IPS DF 19.7 (cell line): ENCODE measurements around the gene TEAD1.

Source experiments
- DNase-seq: peaks from one replicate; pipeline ENCODE4 v3.0.0-alpha.2; 2013; ENCODE audit warnings: low read depth, low spot score

TEAD1 gene

DNA sequence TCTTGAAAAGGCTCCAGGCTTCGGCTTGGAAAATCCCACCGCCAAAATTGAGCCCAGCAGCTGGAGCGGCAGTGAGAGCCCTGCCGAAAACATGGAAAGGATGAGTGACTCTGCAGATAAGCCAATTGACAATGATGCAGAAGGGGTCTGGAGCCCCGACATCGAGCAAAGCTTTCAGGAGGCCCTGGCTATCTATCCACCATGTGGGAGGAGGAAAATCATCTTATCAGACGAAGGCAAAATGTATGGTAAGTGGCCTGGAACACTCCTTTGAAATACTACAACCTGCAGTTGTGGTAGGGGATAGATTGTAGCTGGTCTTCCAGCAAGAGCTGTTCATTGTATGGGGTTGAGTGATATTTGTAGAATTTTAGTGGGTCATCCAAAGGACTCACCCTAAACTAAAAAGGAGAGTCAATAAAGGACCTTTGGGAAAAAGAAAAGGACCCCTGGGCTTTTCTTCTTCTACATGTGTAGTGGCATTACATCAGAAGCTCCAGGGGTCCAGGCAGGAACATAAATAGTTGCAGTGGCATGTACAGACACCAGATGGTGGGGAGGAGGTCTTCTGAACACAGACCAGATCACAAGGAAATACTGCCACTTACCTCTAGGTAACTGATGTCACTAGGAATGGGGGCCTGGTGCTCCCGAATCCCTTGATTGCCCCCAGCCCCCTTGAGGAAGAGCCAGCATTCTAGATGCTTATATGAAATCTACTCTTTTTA is 90.1 kb downstream of the TEAD1 start:
- no peak for DNase-seq

DNA sequence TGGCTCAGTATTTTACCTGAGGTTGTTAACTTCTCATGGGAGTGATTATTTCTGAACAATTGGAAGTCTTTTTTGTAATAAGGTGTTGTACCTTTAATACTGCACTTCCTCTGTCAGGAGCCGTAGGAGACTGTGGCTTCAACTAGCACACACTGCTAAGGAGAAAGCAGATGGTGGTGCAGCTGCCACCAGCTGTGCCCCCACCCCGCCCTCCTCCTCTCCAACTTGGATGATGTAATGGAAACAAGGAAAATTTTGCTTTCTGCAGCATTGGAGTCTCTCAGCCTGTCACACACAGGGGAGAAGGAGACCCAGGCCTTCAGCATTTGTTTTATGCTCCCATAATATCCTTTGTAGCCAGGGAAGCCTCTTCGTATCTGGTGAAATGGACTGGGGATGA is 91.2 kb downstream of the TEAD1 start:
- DNase-seq: no peak

DNA sequence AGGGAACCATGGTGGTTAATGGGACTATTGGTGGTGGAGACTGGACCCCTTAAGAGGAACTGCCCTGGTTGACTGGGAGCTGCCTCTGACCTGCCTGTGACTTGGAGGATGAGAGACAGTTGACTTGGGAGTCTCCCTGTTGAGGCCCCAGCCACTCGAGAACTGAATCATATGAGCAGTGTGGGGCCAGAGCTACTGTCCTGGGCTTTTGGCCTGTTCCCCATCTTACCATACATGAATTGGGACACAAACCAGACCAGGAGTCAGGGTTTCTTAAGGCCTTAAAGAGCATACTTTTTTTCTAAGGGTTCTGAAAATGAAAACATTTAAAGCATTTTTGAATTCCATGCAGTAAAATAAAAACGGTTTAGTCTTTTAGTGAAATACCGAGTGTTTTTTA is 92.8 kb downstream of the TEAD1 start:
- no peak for DNase-seq

DNA sequence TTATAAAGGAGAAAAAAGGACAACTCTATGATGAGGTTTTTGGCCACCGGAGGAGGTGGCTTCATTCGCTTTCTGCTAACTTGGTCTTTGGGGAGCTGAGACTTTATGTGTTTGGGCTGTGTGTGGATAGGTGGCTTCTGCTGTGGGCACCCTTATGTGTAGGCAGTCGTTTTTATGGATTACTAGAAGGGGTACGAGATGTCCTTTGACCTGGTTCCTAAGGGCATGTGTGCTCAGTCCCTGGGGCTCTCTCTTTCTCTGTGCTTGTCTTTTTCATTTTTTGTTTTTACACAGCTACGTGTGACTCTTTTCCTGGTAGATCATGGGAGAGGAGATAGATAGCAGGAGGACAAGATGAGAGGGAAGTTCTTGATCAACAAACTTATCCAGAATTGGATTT is 93.4 kb downstream of the TEAD1 start:
- DNase-seq: no peak

DNA sequence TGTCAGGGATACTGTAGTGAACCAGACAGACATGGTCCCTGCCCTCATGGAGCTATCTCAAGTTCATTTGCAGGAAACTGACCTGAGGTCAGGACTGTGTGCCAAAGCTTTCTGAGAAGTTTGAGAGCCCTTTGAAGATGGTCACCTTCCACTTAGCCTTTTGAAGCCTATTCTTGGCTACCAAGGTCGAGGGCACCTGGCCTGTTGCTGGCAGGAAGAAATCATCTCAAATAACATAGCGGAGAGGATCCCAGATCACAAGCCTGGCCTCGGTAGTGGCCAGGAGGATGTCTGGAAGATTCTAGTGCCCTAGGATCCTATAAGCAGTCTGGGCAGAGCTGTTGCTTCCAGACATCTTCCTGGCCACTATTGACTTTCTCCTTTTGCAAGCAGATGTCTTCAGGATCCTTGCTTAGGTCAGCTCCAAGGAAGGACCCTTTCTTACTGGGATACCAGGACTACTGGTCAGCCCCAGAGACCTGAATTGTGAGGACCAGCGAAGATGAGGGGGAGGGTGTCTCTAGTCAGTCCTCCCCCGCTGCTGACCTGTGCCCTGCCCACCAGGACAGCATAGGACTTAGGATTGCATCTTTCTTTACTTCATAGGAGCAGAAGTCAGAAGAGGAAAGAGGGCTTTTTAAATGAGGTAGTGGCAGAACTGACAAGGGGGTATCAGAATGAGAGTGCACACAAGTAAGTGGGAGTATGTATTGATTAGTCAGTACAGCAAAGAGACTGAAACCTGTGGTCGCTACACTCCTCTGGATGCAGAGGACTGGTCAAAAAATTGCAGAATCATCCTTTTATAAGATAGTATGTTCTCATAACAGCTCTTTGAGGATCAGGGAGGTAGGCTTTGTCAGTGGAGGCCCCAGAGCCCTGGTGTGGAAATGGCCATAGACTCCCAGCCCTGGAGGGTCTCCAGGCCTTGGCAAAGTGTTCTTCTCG is 94.8 kb downstream of the TEAD1 start:
- DNase-seq: no peak

DNA sequence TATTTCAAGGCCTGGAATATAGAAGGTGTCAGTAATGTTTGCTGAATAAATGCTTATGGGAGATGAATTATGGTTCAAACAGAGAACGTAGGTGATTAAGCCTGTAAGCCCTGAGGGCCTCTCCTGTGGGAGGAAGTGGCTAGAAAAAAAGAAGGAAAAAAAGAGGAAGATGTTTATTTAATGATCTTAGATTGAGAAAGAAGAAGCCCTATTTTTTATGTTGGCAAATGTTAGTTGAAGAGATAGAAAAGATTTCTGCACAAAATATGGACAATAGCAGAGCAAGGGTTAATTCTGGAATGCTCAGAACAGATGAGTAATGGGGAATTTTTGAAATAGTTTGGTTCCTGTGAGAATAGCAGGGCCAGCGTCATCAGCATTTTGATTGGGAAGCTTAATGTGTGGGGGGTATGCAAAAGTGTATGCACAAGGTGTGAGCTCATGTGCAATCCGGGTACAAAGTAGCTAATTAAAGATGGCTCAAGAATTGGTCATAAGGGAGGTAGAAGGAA is 95.7 kb downstream of the TEAD1 start:
- DNase-seq: no peak

DNA sequence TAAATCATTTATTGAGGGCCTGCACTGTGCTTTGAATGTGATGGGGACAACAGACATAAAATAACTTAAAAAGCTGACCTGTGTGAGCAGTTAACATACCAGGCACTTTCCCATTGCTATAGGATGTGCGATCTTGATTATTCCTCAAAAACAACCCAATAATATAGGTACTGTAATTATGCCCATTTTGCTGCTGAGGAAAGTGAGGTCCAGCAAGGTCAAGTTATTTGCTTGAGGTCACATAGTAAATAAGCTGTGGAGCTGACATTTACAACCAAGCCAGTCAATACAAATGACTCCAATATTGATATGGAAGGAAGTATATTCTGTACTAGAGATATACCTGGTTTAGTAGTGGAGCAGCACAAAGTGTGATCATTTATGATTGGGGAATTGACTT is 96.2 kb downstream of the TEAD1 start:
- DNase-seq: no peak

DNA sequence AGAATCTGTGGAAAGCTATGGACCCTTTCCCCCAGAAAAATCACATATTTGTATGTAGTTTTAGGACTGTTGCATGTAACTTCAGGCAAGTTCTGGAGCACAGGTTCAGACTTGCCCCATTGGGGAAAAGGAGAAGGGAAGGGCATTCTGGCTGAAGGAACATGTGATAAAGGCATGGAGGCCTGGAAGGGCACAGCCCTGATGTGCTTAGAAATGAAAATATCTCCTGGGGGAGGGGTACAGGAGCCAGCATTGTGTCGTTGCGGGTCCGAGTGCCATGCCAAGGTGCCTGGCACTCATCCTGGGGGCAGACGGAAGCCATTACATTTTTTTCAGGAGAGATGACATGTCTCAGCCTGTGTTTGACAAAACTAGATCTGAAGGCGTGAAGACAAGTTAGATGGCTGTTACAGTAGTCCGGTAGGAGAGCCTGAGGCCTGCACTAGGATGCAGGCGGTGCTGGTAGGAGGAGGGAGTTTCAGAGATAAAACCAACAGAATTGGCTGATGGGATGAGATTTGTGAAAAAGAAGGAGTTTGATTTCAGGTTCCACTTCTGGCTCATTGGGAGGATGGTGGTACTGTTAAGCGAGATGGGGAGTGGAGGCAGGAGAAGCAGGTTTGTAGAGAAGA is 96.9 kb downstream of the TEAD1 start:
- no peak for DNase-seq

DNA sequence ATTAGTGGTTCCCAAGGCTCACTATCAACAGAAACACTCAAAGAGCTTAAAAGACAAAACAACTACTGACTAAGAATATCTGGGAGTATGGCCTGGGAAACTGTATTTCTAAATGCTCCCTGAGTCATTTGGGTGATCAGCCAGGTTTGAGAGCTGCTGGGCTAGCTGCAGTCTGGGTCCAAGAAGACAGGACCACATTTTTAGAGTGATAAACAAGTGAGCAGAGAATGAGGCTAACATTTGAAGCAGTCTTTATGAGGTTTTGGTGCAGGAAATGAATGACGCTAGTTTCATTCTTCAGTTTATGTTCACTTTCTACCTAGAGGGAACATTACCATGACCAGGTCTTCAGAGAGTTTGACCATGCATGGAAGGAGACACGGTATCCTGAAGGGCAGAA is 97.7 kb downstream of the TEAD1 start:
- no peak for DNase-seq

DNA sequence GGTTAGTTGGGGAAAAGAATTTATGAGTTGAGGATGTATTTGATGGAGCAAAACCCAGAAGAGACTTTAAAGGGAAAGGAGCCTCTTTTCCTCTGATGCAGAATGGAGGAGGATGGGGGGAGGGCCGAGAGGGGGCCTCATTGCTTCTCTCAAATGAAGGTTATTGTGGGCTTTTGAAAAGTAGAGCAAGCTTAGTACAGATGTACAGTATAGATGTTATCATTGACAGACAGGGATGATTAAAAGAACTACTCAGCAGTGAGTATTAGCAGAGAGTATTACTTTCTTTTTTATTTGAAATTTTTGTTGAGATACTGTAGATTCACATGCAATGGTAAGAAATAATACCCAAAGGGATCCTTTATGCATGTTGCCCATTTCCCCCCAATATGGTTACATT is 98.1 kb downstream of the TEAD1 start:
- no peak for DNase-seq

DNA sequence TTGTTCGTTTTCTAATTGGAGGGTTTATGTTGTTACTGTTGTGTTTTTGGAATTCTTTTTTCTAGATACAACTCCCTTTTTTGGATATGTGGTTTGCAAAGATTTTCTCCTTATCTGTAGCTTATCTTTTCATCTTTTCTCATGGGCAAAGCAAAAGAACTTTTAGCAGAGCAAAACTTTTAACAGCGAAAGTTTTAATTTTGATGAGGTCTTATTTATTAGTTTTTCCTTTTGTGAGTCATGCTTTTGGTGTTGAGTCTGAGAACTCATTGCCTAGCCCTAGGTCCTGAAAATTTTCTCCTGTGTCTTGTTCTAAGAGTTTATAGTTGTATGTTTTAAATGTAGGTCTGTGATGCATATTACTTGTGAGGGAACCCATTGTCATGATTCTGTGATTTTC is 99.4 kb downstream of the TEAD1 start:
- DNase-seq: no peak

DNA sequence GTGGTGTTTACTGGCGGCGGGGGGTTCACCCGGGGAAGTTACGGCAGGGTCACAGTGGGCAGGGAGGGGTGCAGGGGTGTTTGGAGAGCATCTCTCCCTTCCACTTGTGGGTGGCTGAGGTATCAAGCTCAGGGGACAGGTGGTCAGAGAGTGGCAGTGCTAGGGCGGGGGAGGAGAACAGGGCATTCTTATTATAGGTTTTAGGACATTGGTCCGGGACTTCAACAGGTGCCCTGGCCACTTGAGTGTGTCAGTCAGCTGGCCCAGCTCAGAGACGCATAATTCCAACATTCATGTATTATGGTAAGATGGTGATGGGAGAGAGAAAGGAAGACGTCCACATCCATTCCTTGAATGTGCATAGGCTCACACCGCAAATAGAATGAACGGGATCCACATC is 101.7 kb downstream of the TEAD1 start:
- DNase-seq: no peak

DNA sequence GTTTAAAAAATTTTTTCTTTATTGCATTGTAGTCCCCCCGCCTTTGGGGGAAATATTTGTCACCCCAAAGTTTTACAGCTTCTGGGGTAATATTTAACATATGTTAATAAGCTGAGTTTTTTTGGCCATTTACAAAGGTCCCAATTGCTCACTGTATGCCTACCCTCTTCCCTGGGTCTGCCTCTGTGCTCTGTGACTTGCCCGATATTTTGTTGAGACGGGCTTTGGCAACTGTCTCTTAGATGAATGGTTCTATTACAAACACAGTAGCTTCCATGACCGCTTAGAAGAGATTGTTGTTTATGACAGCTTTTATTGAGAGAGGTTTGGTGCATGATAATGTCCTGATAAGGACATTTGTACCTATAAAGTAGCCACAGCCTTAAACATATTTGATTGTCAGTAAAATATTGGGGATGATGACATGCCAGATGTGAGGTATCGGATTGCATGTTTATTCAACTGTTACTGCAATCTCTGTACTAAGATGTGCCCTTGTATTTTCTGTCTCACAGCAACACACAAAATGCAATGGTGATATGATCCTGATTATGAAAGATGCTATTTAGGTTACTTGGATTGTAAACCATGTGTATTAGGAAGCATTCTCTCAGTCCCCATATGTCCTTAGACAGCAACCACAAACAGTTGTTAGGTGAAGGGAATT is 103.1 kb downstream of the TEAD1 start:
- DNase-seq: no peak

DNA sequence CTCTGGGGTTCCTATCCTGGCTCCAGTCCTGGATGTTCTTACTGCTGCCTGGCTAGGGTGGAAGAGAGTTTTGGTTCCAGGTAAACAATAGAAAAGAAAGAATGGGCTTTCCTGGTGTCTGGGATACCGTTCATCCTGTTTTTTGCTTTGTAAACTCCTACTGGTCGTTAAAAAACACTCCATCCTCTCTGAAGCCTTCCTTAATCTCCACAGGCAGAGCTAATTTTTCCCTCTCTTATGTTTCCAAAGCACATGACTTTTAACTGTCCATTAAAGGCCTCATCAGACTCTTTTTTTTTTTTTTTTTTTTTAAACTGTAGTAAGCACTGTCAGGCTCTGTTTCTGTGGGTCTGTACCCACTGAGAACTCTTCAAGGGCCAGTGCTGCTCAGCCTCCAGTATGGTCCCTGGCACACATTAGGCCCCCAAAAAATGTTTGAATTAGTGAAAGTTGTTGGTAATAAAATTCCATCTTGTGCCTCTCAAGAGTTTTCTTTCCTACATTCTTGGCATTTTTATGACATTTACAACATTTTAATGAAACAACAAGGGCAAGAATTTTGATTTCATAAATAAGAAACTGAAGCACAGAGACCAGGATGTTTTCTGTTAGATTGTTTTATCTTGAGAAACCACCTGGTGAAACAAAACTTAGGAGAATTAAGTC is 104.2 kb downstream of the TEAD1 start:
- no peak for DNase-seq

DNA sequence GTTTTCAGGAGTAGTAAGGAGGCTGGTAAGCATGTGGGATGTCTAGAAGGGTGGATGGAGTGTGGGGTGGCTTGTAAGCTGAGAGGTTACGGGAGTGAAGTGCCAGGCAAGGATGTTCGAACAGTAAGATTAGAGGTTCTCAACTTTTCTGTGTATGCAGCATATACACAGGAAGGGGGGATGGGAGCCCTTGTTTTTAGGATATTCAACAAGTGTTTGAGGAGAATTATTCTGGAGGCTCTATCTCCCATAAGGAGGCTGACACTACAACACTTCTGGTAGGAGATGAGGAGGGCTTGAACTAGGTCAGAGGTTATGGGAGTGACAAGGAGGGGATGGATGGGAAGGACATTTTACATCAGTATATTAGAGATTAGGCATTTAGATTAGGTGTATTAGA is 109.5 kb downstream of the TEAD1 start:
- DNase-seq: no peak

DNA sequence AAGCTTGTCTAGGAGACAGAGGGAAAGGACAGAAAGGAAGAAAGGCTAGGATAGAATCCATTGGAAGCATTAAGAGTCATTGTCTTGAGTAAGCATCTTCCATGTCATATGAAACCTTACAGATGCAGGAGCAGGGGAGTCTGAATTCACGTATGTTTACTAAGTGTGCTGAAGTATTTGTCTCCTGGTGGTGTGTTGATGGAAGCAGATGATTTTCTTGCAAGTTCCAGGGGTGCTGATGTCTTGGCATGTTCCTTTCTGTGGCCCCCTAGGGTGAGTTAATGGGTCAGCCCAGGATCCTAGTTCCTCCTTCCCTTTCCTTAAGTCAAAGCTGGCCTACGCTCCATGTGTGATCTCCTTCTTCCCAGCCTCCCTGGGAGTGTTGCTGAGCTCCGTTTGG is 110.2 kb downstream of the TEAD1 start:
- no peak for DNase-seq

DNA sequence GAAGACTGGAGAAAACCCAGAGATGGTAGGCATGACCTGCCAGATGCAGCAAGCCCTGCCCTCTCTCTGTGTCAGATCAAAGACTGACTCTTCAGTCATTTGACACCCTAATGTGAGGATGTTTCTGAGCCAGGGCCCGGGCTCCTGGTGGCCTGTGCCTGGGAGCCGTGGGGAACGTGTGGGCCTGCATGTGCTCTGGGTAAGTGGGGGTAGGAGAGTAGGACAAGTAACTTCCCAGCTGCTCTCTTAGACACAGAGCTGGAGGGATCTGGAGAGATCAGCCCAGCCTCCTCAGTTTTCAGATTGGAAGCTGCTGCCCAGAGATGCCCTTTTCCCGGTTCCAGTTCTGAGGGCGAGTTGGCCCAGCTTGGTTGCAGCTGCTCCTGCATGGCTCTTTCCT is 110.8 kb downstream of the TEAD1 start:
- DNase-seq: no peak

DNA sequence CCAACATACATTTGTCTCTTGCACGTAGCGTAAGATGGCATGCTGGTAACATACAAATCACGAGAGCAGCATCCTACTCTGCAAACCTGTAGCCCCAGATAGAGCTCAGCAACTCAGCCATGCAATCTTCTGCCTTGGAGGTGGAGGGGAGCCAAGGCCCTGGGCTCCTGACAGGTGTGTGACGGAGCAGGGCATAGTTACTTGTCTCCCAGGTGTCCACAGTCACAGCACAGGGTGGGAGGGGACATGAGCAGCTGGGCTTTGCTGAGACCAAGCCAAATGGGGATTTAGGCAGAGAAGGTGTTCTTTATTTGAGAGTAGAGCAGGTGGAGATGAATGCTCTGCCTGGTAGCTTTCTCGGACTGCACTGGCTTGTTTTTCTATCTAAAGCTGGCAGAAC is 111.7 kb downstream of the TEAD1 start:
- no peak for DNase-seq

DNA sequence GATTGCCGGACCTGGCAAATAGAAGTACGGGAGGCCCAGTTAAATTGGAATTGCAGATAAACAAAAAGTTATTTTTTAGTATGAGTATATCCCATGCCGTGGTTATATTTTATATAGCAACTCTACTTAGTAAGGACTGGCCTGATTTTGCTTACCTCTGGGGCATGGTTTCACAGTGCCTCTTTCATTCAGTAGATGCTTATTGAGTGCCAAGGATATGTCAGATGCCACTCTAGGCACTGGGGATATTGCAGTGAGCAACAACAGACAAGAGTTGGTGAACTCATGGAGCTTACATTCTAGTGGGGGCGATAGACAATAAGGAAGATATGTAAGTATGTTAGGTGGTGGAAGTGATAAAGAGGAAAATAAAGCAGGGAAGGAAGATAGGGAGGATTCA is 112.2 kb downstream of the TEAD1 start:
- no peak for DNase-seq

DNA sequence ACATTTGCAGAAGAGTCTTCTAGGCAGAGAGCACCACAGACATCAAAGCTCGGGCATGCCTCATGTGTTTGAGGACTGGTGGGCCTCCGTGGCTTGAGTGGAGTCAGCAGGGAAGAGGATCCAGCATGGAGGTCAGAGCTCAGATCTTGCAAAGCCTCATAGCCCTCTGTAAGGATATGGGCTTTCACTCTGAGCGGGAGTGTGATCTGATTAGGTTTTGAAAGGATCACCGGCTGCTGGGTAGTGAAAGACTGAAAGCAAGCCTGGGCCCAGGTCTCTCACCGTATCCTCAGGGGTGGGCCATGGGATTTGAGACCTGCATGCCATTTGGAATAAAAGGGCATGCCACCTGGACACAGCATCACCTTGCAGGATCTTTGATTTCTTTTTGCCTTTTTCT is 112.7 kb downstream of the TEAD1 start:
- no peak for DNase-seq

DNA sequence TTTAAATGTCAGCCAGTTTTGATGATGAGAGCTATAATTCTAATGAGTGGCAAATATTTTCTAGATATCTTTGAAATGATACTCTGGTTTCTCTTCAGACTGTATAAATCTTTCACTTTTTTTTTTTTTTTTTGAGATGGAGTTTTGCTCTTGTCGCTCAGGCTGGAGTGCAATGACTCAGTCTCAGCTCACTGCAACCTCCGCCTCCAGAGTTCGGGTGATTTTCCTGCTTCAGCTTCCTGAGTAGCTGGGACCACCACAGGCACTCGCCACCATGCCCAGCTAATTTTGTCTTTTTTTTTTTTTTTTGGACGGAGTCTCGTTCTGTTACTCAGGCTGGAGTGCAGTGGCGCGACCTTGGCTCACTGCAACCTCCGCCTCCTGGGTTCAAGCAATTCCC is 113.6 kb downstream of the TEAD1 start:
- no peak for DNase-seq
